MM.1S (cell line): ENCODE results near the gene PFDN1.

Experiments
- DNase-seq: peaks from one replicate; pipeline ENCODE4 v3.0.0-alpha.2; 2015
- H2AFZ ChIP-seq: fragments of 300-600 bp; sonication (generic); 2 replicates; pipeline ENCODE4 v1.6.0; 2016; ENCODE audit warnings: antibody characterized with exemption, low read length
- H3F3A ChIP-seq: fragments of 300-600 bp; sonication (generic); 2 replicates; pipeline ENCODE4 v1.6.1; 2016; ENCODE audit warnings: mild to moderate bottlenecking, antibody characterized with exemption, low read length, moderate library complexity, mixed read lengths; ENCODE audit not compliant: insufficient read depth
- H3K27ac ChIP-seq: fragments of 300-600 bp; sonication (generic); 2 replicates; pipeline ENCODE4 v1.5.1; 2016; ENCODE audit warnings: mild to moderate bottlenecking, low read length
- H3K27me3 ChIP-seq: fragments of 300-600 bp; sonication (generic); replicated peaks from 2 replicates; pipeline ENCODE4 v1.6.0; 2016; ENCODE audit warnings: low read length; ENCODE audit not compliant: insufficient read depth
- H3K36me3 ChIP-seq: fragments of 300-600 bp; sonication (generic); replicated peaks from 2 replicates; pipeline ENCODE4 v1.6.1; 2016; ENCODE audit warnings: mild to moderate bottlenecking, low read length, mixed read lengths; ENCODE audit not compliant: insufficient read depth
- H3K4me1 ChIP-seq: fragments of 300-600 bp; sonication (generic); 2 replicates; pipeline ENCODE4 v1.6.1; 2016; ENCODE audit warnings: low read length, mixed read lengths
- H3K4me2 ChIP-seq: fragments of 300-600 bp; sonication (generic); 2 replicates; pipeline ENCODE4 v1.6.0; 2016; ENCODE audit warnings: low read depth, low read length
- H3K4me3 ChIP-seq: fragments of 300-600 bp; sonication (generic); 2 replicates; pipeline ENCODE4 v1.5.1; 2016; ENCODE audit warnings: low read length, mixed read lengths
- H3K79me2 ChIP-seq: fragments of 300-600 bp; sonication (generic); 2 replicates; pipeline ENCODE4 v1.6.1; 2016; ENCODE audit warnings: mixed run types, low read length, mixed read lengths
- H3K9ac ChIP-seq: fragments of 300-600 bp; sonication (generic); 2 replicates; pipeline ENCODE4 v1.6.1; 2016; ENCODE audit warnings: low read length, mixed read lengths
- H3K9me2 ChIP-seq: fragments of 300-600 bp; sonication (generic); replicated peaks from 2 replicates; pipeline ENCODE4 v1.6.1; 2016; ENCODE audit warnings: mild to moderate bottlenecking, low read length, mixed read lengths; ENCODE audit not compliant: insufficient read depth
- H3K9me3 ChIP-seq: fragments of 300-600 bp; sonication (generic); replicated peaks from 2 replicates; pipeline ENCODE4 v1.6.1; 2016; ENCODE audit warnings: mild to moderate bottlenecking, low read length, mixed read lengths; ENCODE audit not compliant: insufficient read depth
- H4K20me1 ChIP-seq: fragments of 300-600 bp; sonication (generic); 2 replicates; pipeline ENCODE4 v1.6.1; 2016; ENCODE audit warnings: mild to moderate bottlenecking, low read length, moderate library complexity, mixed read lengths; ENCODE audit not compliant: insufficient read depth
- CTCF ChIP-seq: fragments of 300-600 bp; sonication (generic); IDR thresholded peaks from 2 replicates; pipeline ENCODE4 v1.5.1; 2016; ENCODE audit warnings: antibody characterized with exemption, low read length, mixed read lengths
- EZH2 ChIP-seq: fragments of 300-600 bp; sonication (generic); optimal IDR thresholded peaks from 2 replicates; pipeline ENCODE3; 2017; ENCODE audit warnings: low read depth, mild to moderate bottlenecking, antibody characterized with exemption, low read length, mixed read lengths
- EZH2phosphoT487 ChIP-seq: fragments of 300-600 bp; sonication (generic); IDR thresholded peaks from 2 replicates; pipeline ENCODE4 v1.6.1; 2018; ENCODE audit warnings: antibody characterized with exemption, low read length

Gene PFDN1

DNA sequence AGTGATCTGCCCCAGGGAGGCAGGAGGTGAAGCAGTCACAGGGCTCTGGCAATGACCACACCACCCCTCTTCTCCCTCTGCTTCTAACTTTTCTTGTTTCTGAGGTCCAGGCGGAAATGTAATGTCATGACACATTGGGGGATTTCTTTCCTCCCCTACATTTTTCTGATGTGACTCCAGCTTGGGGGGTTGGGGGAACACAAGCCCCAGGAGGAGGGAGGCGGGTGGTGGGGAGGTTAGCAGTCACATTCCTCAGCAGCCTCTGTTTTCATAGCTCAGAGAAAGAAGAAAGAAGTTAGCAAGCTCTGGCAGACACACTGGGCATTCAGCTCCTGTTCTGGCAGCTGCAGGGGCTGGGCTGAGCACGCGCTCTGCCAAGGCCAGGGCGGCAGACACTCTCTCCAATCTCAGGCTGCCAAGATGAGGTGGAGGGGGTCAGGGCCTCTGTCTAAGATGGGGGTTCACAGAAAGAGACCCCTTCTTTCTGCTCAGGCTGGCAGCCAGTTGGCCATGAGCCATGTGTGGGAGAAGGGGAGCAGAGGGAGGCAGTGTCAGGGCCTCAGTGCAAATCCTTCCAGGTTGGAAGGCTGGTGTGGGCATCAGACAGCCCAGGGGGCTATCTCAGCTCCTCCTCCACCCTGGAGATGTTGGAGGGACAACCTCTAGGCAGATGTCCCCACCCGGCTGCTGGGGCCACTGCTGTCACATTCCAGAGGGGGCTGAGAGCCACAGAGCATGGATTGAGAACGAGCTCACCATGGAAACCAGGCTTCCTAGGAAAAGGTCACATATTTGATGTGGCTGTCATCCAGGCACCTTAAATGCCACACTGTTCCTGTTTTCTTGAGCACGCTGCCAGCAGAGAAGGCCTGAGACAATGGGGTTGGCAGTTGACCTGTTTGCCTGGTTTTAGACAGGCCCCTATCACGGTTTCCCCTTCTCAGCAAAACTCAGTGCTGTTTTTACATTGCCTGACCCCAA is 20.1 kb upstream of the PFDN1 start:
- no peak overlapping the region for H2AFZ ChIP-seq
- no peaks in the 10 kb centered on the region for H3K4me1 ChIP-seq
- no peaks in the 10 kb centered on the region for H3F3A ChIP-seq
- H3K79me2 ChIP-seq = no peaks in the 10 kb centered on the region
- DNase-seq = no peak
- H3K9me3 ChIP-seq = no peaks in the 10 kb centered on the region
- no peaks in the 10 kb centered on the region; the same call in 1 of the 2 replicates for H3K27me3 ChIP-seq
- H3K9me2 ChIP-seq = no peaks in the 10 kb centered on the region
- no peak overlapping the region for H3K4me3 ChIP-seq
- H4K20me1 ChIP-seq = no peaks in the 10 kb centered on the region
- H3K9ac ChIP-seq = no peak overlapping the region
- H3K36me3 ChIP-seq = no peaks in the 10 kb centered on the region
- no peak overlapping the region for H3K4me2 ChIP-seq
- no peak for TF ChIP-seq EZH2
- no peak for TF ChIP-seq CTCF
- TF ChIP-seq EZH2phosphoT487 = no peak
- H3K27ac ChIP-seq = no peak overlapping the region

DNA sequence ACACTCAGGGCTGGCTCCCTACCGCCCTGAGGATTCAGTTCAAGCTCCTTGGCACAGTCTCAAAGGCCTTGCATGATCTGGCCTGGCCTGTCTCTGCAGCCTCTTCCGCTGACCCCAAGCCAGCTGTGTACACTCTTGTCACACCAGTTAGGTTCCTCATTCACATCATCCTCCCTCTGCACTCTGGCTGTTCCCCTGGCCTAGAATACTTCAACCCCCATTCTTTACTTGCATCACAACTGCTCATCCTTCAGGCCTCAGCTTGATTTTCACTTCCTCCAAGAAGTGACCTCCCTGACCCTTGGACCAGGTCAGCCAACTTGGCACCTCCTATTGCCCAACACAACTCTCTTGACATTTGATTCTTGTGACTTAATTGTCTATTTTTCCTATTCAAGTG is 18.9 kb upstream of the PFDN1 start:
- TF ChIP-seq EZH2phosphoT487 = no peak
- no peak for TF ChIP-seq CTCF
- no peak for TF ChIP-seq EZH2

DNA sequence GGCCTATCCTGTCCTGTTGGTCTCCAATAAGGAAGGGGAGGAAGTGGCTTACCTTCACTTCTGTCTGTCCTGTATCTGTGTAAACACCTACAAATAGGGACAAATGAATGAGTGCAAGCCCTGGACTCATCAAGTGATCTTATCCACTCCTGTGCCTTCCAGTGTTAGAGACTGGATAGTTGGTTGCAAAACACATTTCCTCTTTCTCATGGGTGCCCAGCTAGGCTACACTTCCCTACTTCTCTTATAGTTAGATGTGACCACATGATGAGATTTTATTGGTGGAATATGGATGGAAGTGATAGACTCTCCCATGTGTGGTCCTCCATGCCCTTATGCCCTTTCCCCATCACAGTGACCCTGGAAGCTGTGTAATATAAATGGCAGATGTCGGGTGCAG is 16.9 kb upstream of the PFDN1 start:
- no peak overlapping the region for H3K27ac ChIP-seq
- no peak overlapping the region for H3K4me3 ChIP-seq
- no peaks in the 10 kb centered on the region for H3K27me3 ChIP-seq
- no peak overlapping the region for H2AFZ ChIP-seq
- H3K36me3 ChIP-seq = no peaks in the 10 kb centered on the region
- no peaks in the 10 kb centered on the region for H3K4me1 ChIP-seq
- H3K9ac ChIP-seq = no peak overlapping the region
- H3K79me2 ChIP-seq = no peaks in the 10 kb centered on the region
- H3K4me2 ChIP-seq = no peak overlapping the region
- no peak for DNase-seq
- H3K9me3 ChIP-seq = no peaks in the 10 kb centered on the region
- no peaks in the 10 kb centered on the region for H3K9me2 ChIP-seq
- H3F3A ChIP-seq = no peaks in the 10 kb centered on the region
- no peaks in the 10 kb centered on the region for H4K20me1 ChIP-seq
- TF ChIP-seq CTCF (no peak), EZH2phosphoT487 (no peak), EZH2 (no peak)

More for the DNA sequence above, 18.9 kb upstream of the PFDN1 start:
- Histone ChIP-seq H3K4me1 (no peaks in the 10 kb centered on the region), H3K79me2 (no peaks in the 10 kb centered on the region), H3K9me2 (no peaks in the 10 kb centered on the region), H3K27me3 (no peaks in the 10 kb centered on the region; the same call in 1 of the 2 replicates), H2AFZ (no peak overlapping the region), H3F3A (no peaks in the 10 kb centered on the region), H3K9me3 (no peaks in the 10 kb centered on the region), H3K9ac (no peak overlapping the region), H3K4me2 (no peak overlapping the region), H3K27ac (no peak overlapping the region), H3K4me3 (no peak overlapping the region), H3K36me3 (no peaks in the 10 kb centered on the region), H4K20me1 (no peaks in the 10 kb centered on the region)
- DNase-seq = no peak
